ENCODE data around the gene EZR.

Gene EZR

DNA sequence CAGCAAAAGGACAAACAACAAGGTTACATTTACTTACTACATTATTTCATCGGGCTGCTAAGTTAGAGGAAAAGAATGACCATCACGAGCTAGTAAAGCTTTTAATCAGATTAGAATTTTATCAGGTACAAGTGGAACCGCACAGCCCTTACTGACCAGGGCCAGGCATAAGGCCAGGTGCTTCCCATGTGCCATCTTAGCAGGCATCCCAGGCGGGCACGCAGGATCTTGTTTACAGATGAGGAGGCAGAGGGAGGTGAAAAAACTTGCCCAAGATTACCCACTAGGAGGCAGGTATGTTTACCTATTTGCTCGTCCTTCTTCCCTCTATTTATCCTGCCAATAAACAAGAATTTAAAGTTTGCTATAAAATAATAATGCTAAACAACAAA is 10.7 kb downstream of the EZR start:
- H3K79me1 ChIP-seq (replicated peaks; ENCODE audit: low read length, poor library complexity, severe bottlenecking) = peaks cover 4% of the 10 kb centered on the region
- no peak overlapping the region for H2BK5ac ChIP-seq (ENCODE audit: low read depth, low read length, poor library complexity, severe bottlenecking)
- no peak overlapping the region for H3K4me2 ChIP-seq (ENCODE audit: low read length, poor library complexity, severe bottlenecking)
- H3K4me3 ChIP-seq (ENCODE audit: insufficient read depth in 1 of 2, low read depth in 1 of 2, low read length in 2 of 2) = no peak overlapping the region
- H2AK5ac ChIP-seq (ENCODE audit: low read length, severe bottlenecking) = no peak overlapping the region
- no peak overlapping the region for H2AFZ ChIP-seq (ENCODE audit: low read depth, low read length)
- H3K23ac ChIP-seq (ENCODE audit: low read length in 2 of 2) = no peak overlapping the region
- no peaks in the 10 kb centered on the region for H3K9me3 ChIP-seq (ENCODE audit: control insufficient read depth, low read length)
- no peak overlapping the region for H2BK12ac ChIP-seq (ENCODE audit: low read length in 2 of 2)
- DNase-seq = no peak
- H3K18ac ChIP-seq (ENCODE audit: low read depth in 1 of 2, low read length in 2 of 2) = no peak overlapping the region
- no peak overlapping the region for H3K4ac ChIP-seq (ENCODE audit: low read depth in 1 of 2, low read length in 2 of 2)
- H3K14ac ChIP-seq (ENCODE audit: low read length in 2 of 2) = no peak overlapping the region
- no peak overlapping the region for H4K91ac ChIP-seq (ENCODE audit: low read length)
- H3K27ac ChIP-seq (ENCODE audit: low read length, poor library complexity, severe bottlenecking) = no peak overlapping the region
- H2BK120ac ChIP-seq (ENCODE audit: low read depth, low read length) = no peak overlapping the region
- H4K8ac ChIP-seq (ENCODE audit: low read length) = no peak overlapping the region
- no peaks in the 10 kb centered on the region for H3K27me3 ChIP-seq (ENCODE audit: control insufficient read depth in 1 of 2, insufficient read depth in 1 of 2, low read length in 2 of 2)
- 93% methylated on average over 5 of the region's 6 CpGs for WGBS
- H3K4me1 ChIP-seq (ENCODE audit: control insufficient read depth, insufficient read depth, low read depth, low read length) = peaks cover 29% of the 10 kb centered on the region
- no peak overlapping the region for H2BK15ac ChIP-seq (ENCODE audit: low read depth, poor library complexity, severe bottlenecking)
- no peak overlapping the region for H3K9ac ChIP-seq (ENCODE audit: low read length)
- H3K36me3 ChIP-seq (ENCODE audit: control insufficient read depth in 1 of 2, insufficient read depth in 2 of 2, low read depth in 1 of 2, low read length in 2 of 2) = peaks cover 0 to 13% of the 10 kb centered on the region in 2 experiments

DNA sequence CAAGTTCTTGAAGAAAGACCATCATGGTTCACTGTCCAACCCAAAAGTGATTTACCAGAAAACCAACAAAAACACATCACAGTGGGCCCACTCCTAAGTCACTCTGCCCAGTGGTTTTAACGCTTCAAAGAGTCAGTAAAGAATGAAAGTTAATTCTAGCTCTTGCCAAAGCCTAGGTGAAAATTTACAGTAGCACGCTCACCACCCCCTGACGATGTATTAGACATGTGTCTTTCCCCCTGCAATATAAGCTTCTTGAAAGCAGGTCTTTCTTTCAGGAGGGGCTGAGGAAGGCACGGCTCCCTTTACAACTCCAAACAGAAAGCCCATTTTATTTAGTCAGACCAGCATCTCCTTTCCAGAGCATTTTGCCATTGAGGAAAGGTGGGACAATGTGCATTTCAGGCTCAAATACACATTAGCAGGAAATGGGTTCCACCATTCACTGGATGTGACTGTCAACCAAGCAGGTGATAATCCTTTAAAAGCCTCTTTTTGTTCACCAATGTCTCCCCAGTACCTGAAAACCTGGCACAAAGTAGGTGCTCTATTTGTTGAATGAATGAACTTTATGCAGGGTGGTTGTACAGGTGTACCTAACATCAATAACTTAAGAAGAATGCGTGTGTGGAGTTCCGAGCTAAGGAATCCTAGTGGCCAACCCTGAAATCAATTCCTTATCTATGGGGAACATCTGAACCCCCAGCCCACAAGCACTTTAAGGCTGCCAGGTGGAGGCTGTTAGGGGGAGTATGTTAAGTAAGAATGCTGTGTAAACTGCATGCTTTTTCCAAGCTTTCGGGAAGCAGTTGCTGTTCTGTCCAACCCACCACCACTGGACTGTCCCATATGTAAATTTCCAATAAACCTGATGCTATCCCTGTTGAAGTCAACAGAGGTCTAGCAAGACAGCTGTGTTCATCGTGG is 11.4 kb downstream of the EZR start:
- H2AFZ ChIP-seq (ENCODE audit: low read depth, low read length) = no peak overlapping the region
- no peak overlapping the region for H3K9ac ChIP-seq (ENCODE audit: low read length)

DNA sequence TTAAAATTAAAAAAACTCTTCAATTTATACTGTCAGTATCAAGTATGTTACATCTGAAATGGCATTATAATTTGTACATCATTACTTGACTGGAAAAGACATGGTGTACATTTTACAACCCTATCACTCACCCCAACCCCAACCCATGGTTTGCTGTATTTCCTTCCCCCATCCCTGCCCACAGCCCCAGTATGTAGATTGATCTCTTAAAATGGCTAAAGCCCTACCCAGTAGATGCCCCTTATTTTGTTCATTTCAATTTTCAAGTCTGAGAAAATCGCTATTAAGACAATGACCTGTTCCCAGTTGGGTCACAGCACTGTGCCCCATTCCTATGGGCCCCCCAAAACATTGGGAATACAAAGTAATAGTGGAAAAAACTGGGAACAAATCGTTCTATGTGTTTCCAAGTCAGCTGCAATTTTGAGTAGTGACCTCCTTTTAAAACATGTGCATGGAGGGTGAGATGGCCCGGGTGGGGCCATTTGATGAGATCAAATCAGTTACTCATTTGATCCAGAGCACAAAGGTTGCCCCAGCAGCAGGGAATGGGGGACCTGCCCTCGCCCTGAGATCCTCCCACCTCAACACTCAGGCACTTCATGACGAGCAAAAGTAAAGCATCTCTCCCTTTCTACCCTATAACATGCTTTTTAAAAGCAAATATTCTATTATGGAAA is 13.3 kb downstream of the EZR start:
- H3K18ac ChIP-seq (ENCODE audit: low read depth in 1 of 2, low read length in 2 of 2) = no peak overlapping the region
- H2BK15ac ChIP-seq (ENCODE audit: low read depth, poor library complexity, severe bottlenecking) = no peak overlapping the region
- H3K4ac ChIP-seq (ENCODE audit: low read depth in 1 of 2, low read length in 2 of 2) = no peak overlapping the region
- no peak overlapping the region for H3K27ac ChIP-seq (ENCODE audit: low read length, poor library complexity, severe bottlenecking)
- no peak overlapping the region for H2BK12ac ChIP-seq (ENCODE audit: low read length in 2 of 2)
- H3K36me3 ChIP-seq (ENCODE audit: control insufficient read depth in 1 of 2, insufficient read depth in 2 of 2, low read depth in 1 of 2, low read length in 2 of 2) = peaks cover 0 to 5% of the 10 kb centered on the region in 2 experiments
- H3K4me3 ChIP-seq (ENCODE audit: insufficient read depth in 1 of 2, low read depth in 1 of 2, low read length in 2 of 2) = no peak overlapping the region
- H3K9me3 ChIP-seq (ENCODE audit: control insufficient read depth, low read length) = no peaks in the 10 kb centered on the region
- no peak overlapping the region for H2BK5ac ChIP-seq (ENCODE audit: low read depth, low read length, poor library complexity, severe bottlenecking)
- no peaks in the 10 kb centered on the region for H3K27me3 ChIP-seq (ENCODE audit: control insufficient read depth in 1 of 2, insufficient read depth in 1 of 2, low read length in 2 of 2)
- peaks cover 3% of the 10 kb centered on the region for H3K79me1 ChIP-seq (replicated peaks; ENCODE audit: low read length, poor library complexity, severe bottlenecking)
- H3K23ac ChIP-seq (ENCODE audit: low read length in 2 of 2) = no peak overlapping the region
- H3K4me2 ChIP-seq (ENCODE audit: low read length, poor library complexity, severe bottlenecking) = no peak overlapping the region
- no peak overlapping the region for H2AFZ ChIP-seq (ENCODE audit: low read depth, low read length)
- H3K9ac ChIP-seq (ENCODE audit: low read length) = no peak overlapping the region
- peaks cover 24% of the 10 kb centered on the region for H3K4me1 ChIP-seq (ENCODE audit: control insufficient read depth, insufficient read depth, low read depth, low read length)
- no peak for DNase-seq
- no peak overlapping the region for H4K91ac ChIP-seq (ENCODE audit: low read length)
- H2BK120ac ChIP-seq (ENCODE audit: low read depth, low read length) = no peak overlapping the region
- 96% methylated on average over 4 of the region's 5 CpGs for WGBS
- H2AK5ac ChIP-seq (ENCODE audit: low read length, severe bottlenecking) = no peak overlapping the region
- H3K14ac ChIP-seq (ENCODE audit: low read length in 2 of 2) = no peak overlapping the region
- no peak overlapping the region for H4K8ac ChIP-seq (ENCODE audit: low read length)

More for the DNA sequence above, 11.4 kb downstream of the EZR start:
- no peak overlapping the region for H2BK5ac ChIP-seq (ENCODE audit: low read depth, low read length, poor library complexity, severe bottlenecking)
- peaks cover 4% of the 10 kb centered on the region for H3K79me1 ChIP-seq (replicated peaks; ENCODE audit: low read length, poor library complexity, severe bottlenecking)
- peaks cover 25% of the 10 kb centered on the region for H3K4me1 ChIP-seq (ENCODE audit: control insufficient read depth, insufficient read depth, low read depth, low read length)
- H3K9me3 ChIP-seq (ENCODE audit: control insufficient read depth, low read length) = no peaks in the 10 kb centered on the region
- peak overlapping the region; percentile 39 for H3K4me2 ChIP-seq (ENCODE audit: low read length, poor library complexity, severe bottlenecking)
- no peak overlapping the region for H4K8ac ChIP-seq (ENCODE audit: low read length)
- no peak overlapping the region for H4K91ac ChIP-seq (ENCODE audit: low read length)
- no peak overlapping the region for H3K23ac ChIP-seq (ENCODE audit: low read length in 2 of 2)
- H3K4me3 ChIP-seq (ENCODE audit: insufficient read depth in 1 of 2, low read depth in 1 of 2, low read length in 2 of 2) = no peak overlapping the region
- no peak overlapping the region for H2BK120ac ChIP-seq (ENCODE audit: low read depth, low read length)
- no peak overlapping the region for H2AK5ac ChIP-seq (ENCODE audit: low read length, severe bottlenecking)
- no peak overlapping the region for H3K18ac ChIP-seq (ENCODE audit: low read depth in 1 of 2, low read length in 2 of 2)
- no peak for DNase-seq
- H3K36me3 ChIP-seq (ENCODE audit: control insufficient read depth in 1 of 2, insufficient read depth in 2 of 2, low read depth in 1 of 2, low read length in 2 of 2) = peaks cover 0 to 8% of the 10 kb centered on the region in 2 experiments
- H2BK15ac ChIP-seq (ENCODE audit: low read depth, poor library complexity, severe bottlenecking) = no peak overlapping the region
- H2BK12ac ChIP-seq (ENCODE audit: low read length in 2 of 2) = no peak overlapping the region
- no peak overlapping the region for H3K27ac ChIP-seq (ENCODE audit: low read length, poor library complexity, severe bottlenecking)
- H3K4ac ChIP-seq (ENCODE audit: low read depth in 1 of 2, low read length in 2 of 2) = no peak overlapping the region
- H3K27me3 ChIP-seq (ENCODE audit: control insufficient read depth in 1 of 2, insufficient read depth in 1 of 2, low read length in 2 of 2) = no peaks in the 10 kb centered on the region
- 69% methylated on average over 7 of the region's 8 CpGs for WGBS
- H3K14ac ChIP-seq (ENCODE audit: low read length in 2 of 2) = peak overlapping the region in 1 of 2 experiments; percentile 18

DNA sequence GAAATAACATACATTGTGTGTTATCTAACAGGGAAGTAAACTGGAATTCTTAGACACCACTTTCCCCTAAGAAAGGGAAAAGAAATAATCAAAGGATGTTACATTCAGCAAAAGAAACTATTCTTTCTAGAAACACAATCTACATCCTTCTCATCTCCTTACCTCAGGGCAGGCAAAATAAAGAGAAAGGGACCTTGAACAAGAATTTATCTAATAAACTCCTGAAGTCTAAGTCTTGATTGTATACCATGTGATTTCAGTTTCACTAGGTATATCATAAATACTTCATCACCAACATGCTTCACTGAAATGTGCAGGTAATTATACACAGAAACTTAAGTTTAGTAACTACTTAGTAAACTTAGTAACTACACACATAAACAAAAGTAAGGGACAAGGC is 15.0 kb downstream of the EZR start:
- no peak overlapping the region for H4K91ac ChIP-seq (ENCODE audit: low read length)
- no peak overlapping the region for H2AK5ac ChIP-seq (ENCODE audit: low read length, severe bottlenecking)
- no peak overlapping the region for H3K23ac ChIP-seq (ENCODE audit: low read length in 2 of 2)
- no peak overlapping the region for H3K14ac ChIP-seq (ENCODE audit: low read length in 2 of 2)
- peaks cover 3% of the 10 kb centered on the region for H3K79me1 ChIP-seq (replicated peaks; ENCODE audit: low read length, poor library complexity, severe bottlenecking)
- H3K4me1 ChIP-seq (ENCODE audit: control insufficient read depth, insufficient read depth, low read depth, low read length) = peaks cover 27% of the 10 kb centered on the region
- no peak overlapping the region for H4K8ac ChIP-seq (ENCODE audit: low read length)
- no peak overlapping the region for H3K9ac ChIP-seq (ENCODE audit: low read length)
- H3K27me3 ChIP-seq (ENCODE audit: control insufficient read depth in 1 of 2, insufficient read depth in 1 of 2, low read length in 2 of 2) = no peaks in the 10 kb centered on the region
- H3K9me3 ChIP-seq (ENCODE audit: control insufficient read depth, low read length) = no peaks in the 10 kb centered on the region
- no peak overlapping the region for H3K18ac ChIP-seq (ENCODE audit: low read depth in 1 of 2, low read length in 2 of 2)
- no peak overlapping the region for H2BK5ac ChIP-seq (ENCODE audit: low read depth, low read length, poor library complexity, severe bottlenecking)
- no peak overlapping the region for H2AFZ ChIP-seq (ENCODE audit: low read depth, low read length)
- no peak overlapping the region for H2BK120ac ChIP-seq (ENCODE audit: low read depth, low read length)
- H3K4me2 ChIP-seq (ENCODE audit: low read length, poor library complexity, severe bottlenecking) = no peak overlapping the region
- peaks cover 0 to 5% of the 10 kb centered on the region in 2 experiments for H3K36me3 ChIP-seq (ENCODE audit: control insufficient read depth in 1 of 2, insufficient read depth in 2 of 2, low read depth in 1 of 2, low read length in 2 of 2)
- no peak for DNase-seq
- H3K27ac ChIP-seq (ENCODE audit: low read length, poor library complexity, severe bottlenecking) = no peak overlapping the region
- H3K4me3 ChIP-seq (ENCODE audit: insufficient read depth in 1 of 2, low read depth in 1 of 2, low read length in 2 of 2) = no peak overlapping the region
- no peak overlapping the region for H2BK12ac ChIP-seq (ENCODE audit: low read length in 2 of 2)
- H2BK15ac ChIP-seq (ENCODE audit: low read depth, poor library complexity, severe bottlenecking) = no peak overlapping the region
- no peak overlapping the region for H3K4ac ChIP-seq (ENCODE audit: low read depth in 1 of 2, low read length in 2 of 2)

Data from mesenchymal stem cell (in vitro differentiated cells and primary cell).